MCF 10A (cell line): ENCODE data around the gene POLN. TPM values are rescaled to one million over a fixed set of nuclear protein-coding genes. Genes with fewer than 3 reads are reported as not detected.

Source experiments
- BruUV-seq: library from RNA; stranded (reverse); fragments of 400-500 nt; replicated peaks from 2 replicates; lab custom pipeline; 2021; lab: Mats Ljungman, UMichigan
- CTCF ChIA-PET: fragments of 300-600 bp; sonication (Branson Sonifier 250); formaldehyde crosslinking; extraction: SDS; loops from one replicate; lab custom pipeline; 2021; ENCODE audit warnings: antibody characterized with exemption, inconsistent platforms; lab: Yijun Ruan, JAX
- POLR2A ChIA-PET: fragments of 300-600, 350-650 bp; sonication (Branson Sonifier 250); formaldehyde crosslinking; extraction: SDS; loops from one replicate; lab custom pipeline; 2020; ENCODE audit warnings: antibody characterized with exemption, inconsistent platforms; lab: Yijun Ruan, JAX
- DNase-seq: peaks from one replicate; pipeline ENCODE4 v3.0.0-alpha.2; 2018; ENCODE audit not compliant: unreplicated experiment
- H3K27ac Mint-ChIP-seq: one replicate; pipeline ENCODE4 v1.8.0; 2022; ENCODE audit warnings: mild to moderate bottlenecking, low read depth, mixed read lengths; ENCODE audit not compliant: unreplicated experiment
- H3K27me3 Mint-ChIP-seq: one replicate; pipeline ENCODE4 v1.8.0; 2022; ENCODE audit warnings: mixed read lengths; ENCODE audit not compliant: insufficient read depth, unreplicated experiment
- H3K36me3 Mint-ChIP-seq: one replicate; pipeline ENCODE4 v1.8.0; 2022; ENCODE audit warnings: mild to moderate bottlenecking, moderate library complexity, mixed read lengths; ENCODE audit not compliant: insufficient read depth, unreplicated experiment
- H3K4me1 Mint-ChIP-seq: one replicate; pipeline ENCODE4 v1.8.0; 2022; ENCODE audit warnings: mixed read lengths; ENCODE audit not compliant: insufficient read depth, unreplicated experiment
- H3K4me3 Mint-ChIP-seq: one replicate; pipeline ENCODE4 v1.8.0; 2022; ENCODE audit warnings: mild to moderate bottlenecking, moderate library complexity, mixed read lengths; ENCODE audit not compliant: unreplicated experiment
- H3K9me3 Mint-ChIP-seq: one replicate; pipeline ENCODE4 v1.8.0; 2022; ENCODE audit warnings: mixed read lengths; ENCODE audit not compliant: unreplicated experiment
- CTCF ChIP-seq: fragments of 200-600 bp; IDR thresholded peaks from one replicate; pipeline ENCODE4 v1.8.0; 2022; ENCODE audit warnings: antibody characterized with exemption, mild to moderate bottlenecking; ENCODE audit not compliant: unreplicated experiment
- intact Hi-C: fragments of 100-400 bp; cut with micrococcal nuclease; formaldehyde crosslinking; loops from 2 replicates; pipeline ENCODE4 v1.14.1; 2022
- total RNA-seq: library from RNA; stranded (reverse); gene quantifications from 2 replicates; pipeline ENCODE4 v1.2.3, GENCODE V29; 2022

Gene POLN
- total RNA-seq, 1 experiment from 2014 or later, result 3.1 TPM

GRCh38 chr4:2289955-2290333, 48.0 kb upstream of the POLN start:
- Mint-ChIP-seq H3K36me3 (no peaks in the 10 kb centered on the region), H3K4me1 (no peaks in the 10 kb centered on the region), H3K9me3 (no peaks in the 10 kb centered on the region), H3K27me3 (no peaks in the 10 kb centered on the region), H3K27ac (no peak overlapping the region), H3K4me3 (no peak overlapping the region)
- intact Hi-C loops, result no loop called here
- BruUV-seq, result no TSS peak
- ChIA-PET POLR2A (interaction anchor here (0.7 kb wide), 1 partner anchor 98 kb away, joined by 3 read pairs; no protein-coding TSS in a partner anchor), CTCF (no interaction called here)
- no peak for DNase-seq
- TF ChIP-seq CTCF, result no peak

DNA sequence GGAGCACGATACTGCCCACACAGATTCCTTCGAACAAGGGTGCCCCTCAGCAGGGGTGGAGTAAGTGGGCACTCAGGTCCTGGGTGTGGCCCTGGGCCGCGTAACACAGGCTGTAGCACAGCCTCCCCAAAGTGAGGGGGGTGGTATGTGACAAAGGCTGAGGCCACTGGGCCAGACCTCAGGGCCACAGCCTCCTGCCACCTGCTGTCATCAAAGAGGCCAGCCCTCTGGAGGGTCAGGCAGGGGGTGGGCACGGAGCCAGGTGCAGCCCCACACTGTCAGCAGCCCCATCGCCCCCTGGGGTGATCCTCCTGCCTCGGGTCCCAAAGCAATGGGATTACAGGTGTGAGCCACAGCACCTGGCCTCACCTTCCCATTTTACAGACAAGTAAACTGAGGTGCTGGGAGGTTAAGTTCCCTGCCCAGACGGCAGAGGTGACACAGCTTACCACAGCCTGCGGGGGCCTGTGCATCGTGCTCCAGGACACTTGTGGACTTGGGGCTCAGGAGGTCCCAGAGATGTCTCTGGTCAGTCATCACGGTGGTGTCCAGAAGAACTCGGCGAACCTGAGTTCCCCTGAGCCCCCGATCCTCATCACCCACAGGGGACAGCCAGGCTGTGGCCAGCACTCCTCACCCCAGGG, 47.5 kb upstream of the POLN start:
- Mint-ChIP-seq H3K36me3 (no peaks in the 10 kb centered on the region), H3K27me3 (no peaks in the 10 kb centered on the region), H3K27ac (no peak overlapping the region), H3K9me3 (no peaks in the 10 kb centered on the region), H3K4me1 (no peaks in the 10 kb centered on the region), H3K4me3 (no peak overlapping the region)
- TF ChIP-seq CTCF, result no peak
- no TSS peak for BruUV-seq
- intact Hi-C loops, result no loop called here
- ChIA-PET CTCF (no interaction called here), POLR2A (no interaction called here)
- DNase-seq, result no peak

DNA sequence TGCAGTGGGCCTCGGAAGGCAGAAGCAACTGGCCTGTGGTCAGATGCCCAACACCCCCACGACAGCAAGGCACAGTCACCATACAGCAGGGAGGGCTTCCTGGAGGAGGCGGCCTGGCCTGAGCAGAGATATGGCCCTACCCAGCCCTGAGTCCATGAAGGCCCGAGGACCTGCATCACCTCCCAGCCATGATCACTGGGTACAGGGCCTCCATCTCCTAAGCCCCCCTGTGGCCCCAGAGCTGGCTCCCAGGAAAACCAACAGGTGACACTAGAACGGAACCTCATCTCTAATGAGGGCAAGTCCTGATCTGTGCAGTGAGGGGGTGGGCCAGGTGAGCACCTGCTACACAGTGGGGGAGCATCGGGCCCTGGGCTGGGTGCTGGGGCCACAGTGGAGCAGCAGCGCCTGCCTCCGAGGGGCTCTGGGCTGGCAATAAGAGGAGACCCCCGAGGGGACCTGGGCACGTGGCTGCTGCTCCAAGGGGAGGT, 46.2 kb upstream of the POLN start:
- Mint-ChIP-seq H3K4me3 (no peak overlapping the region), H3K27me3 (no peaks in the 10 kb centered on the region), H3K4me1 (no peaks in the 10 kb centered on the region), H3K27ac (no peak overlapping the region), H3K36me3 (no peaks in the 10 kb centered on the region), H3K9me3 (no peaks in the 10 kb centered on the region)
- BruUV-seq, result no TSS peak
- DNase-seq, result no peak
- no peak for TF ChIP-seq CTCF
- POLR2A ChIA-PET, result no interaction called here
- CTCF ChIA-PET, result no interaction called here
- intact Hi-C loops, result no loop called here

DNA sequence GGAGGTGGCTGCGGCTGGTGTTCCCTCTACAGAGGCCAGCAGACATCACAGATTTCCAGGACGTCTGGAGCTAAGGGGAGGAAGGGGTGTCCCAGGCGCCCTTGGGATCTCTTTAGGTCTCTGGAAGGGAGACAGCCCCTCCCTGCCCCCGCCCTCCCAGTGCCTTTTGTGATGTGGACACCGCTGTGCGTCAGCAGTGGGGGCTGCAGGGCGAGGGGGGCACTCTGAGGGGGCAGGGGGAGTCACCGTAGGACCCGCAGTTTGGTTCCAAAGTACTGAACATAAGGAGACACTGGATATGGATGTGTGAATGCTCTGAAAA, 45.6 kb upstream of the POLN start:
- ChIA-PET POLR2A (no interaction called here), CTCF (no interaction called here)
- no peaks in the 10 kb centered on the region for H3K36me3 Mint-ChIP-seq
- no peak overlapping the region for H3K27ac Mint-ChIP-seq
- BruUV-seq, result no TSS peak
- no peak for DNase-seq
- no peaks in the 10 kb centered on the region for H3K4me1 Mint-ChIP-seq
- H3K9me3 Mint-ChIP-seq, result no peaks in the 10 kb centered on the region
- H3K27me3 Mint-ChIP-seq, result no peaks in the 10 kb centered on the region
- TF ChIP-seq CTCF, result no peak
- intact Hi-C loops, result no loop called here
- H3K4me3 Mint-ChIP-seq, result no peak overlapping the region
